Erythroblast (primary cell): ENCODE data around the gene PRTG.

Experiments used
- GATA1 ChIP-seq: IDR thresholded peaks from 2 replicates; pipeline ENCODE4 v1.6.1; 2011; ENCODE audit warnings: low read depth, mild to moderate bottlenecking, control low read depth, low read length, moderate library complexity
- POLR2A ChIP-seq: IDR thresholded peaks from 2 replicates; pipeline ENCODE4 v1.6.1; 2011; ENCODE audit warnings: mild to moderate bottlenecking, low read length

- no peak for TF ChIP-seq POLR2A
- no peak for TF ChIP-seq GATA1
These were observed 115.1 kb downstream of the PRTG start for GRCh38 chr15:55627730-55628368.
